Measurements from ENCODE around the gene WBP2.

WBP2 gene

GRCh38 chr17:75834928-75835653 is 20.0 kb downstream of the WBP2 start:
- no peak for DNase-seq
- in situ Hi-C loops (cut with MboI; ENCODE audit: low pct_unique_long_range_greater_than_20kb, low sequenced_read_pairs), result no loop called here

GRCh38 chr17:75834279-75834920 is 20.7 kb downstream of the WBP2 start:
- no peak for DNase-seq
- in situ Hi-C loops (cut with MboI; ENCODE audit: low pct_unique_long_range_greater_than_20kb, low sequenced_read_pairs), result no loop called here

- no peak for DNase-seq
- in situ Hi-C loops (cut with MboI; ENCODE audit: low pct_unique_long_range_greater_than_20kb, low sequenced_read_pairs), result no loop called here
Observed at GRCh38 chr17:75832652-75833400, 22.3 kb downstream of the WBP2 start.

GRCh38 chr17:75832164-75832651 is 22.9 kb downstream of the WBP2 start:
- no peak for DNase-seq
- in situ Hi-C loops (cut with MboI; ENCODE audit: low pct_unique_long_range_greater_than_20kb, low sequenced_read_pairs), result no loop called here

GRCh38 chr17:75831032-75831571 is 24.0 kb downstream of the WBP2 start:
- no peak for DNase-seq
- in situ Hi-C loops (cut with MboI; ENCODE audit: low pct_unique_long_range_greater_than_20kb, low sequenced_read_pairs), result no loop called here

GRCh38 chr17:75830164-75831031 is 24.7 kb downstream of the WBP2 start:
- no peak for DNase-seq
- in situ Hi-C loops (cut with MboI; ENCODE audit: low pct_unique_long_range_greater_than_20kb, low sequenced_read_pairs), result no loop called here

- no peak for DNase-seq
- in situ Hi-C loops (cut with MboI; ENCODE audit: low pct_unique_long_range_greater_than_20kb, low sequenced_read_pairs), result no loop called here
Observed at GRCh38 chr17:75829747-75830146, 25.4 kb downstream of the WBP2 start.

- in situ Hi-C loops (cut with MboI; ENCODE audit: low pct_unique_long_range_greater_than_20kb, low sequenced_read_pairs), result no loop called here
Observed at GRCh38 chr17:75828741-75829140, 26.4 kb downstream of the WBP2 start.

GRCh38 chr17:75828076-75828400 is 27.1 kb downstream of the WBP2 start:
- DNase-seq, result no peak
- in situ Hi-C loops (cut with MboI; ENCODE audit: low pct_unique_long_range_greater_than_20kb, low sequenced_read_pairs), result no loop called here

More at GRCh38 chr17:75828741-75829140, 26.4 kb downstream of the WBP2 start:
- no peak for DNase-seq

- in situ Hi-C loops (cut with MboI; ENCODE audit: low pct_unique_long_range_greater_than_20kb, low sequenced_read_pairs), result no loop called here
- DNase-seq, result peak; percentile 67
Observed at GRCh38 chr17:75827308-75828075, 27.6 kb downstream of the WBP2 start.

- no peak for DNase-seq
- in situ Hi-C loops (cut with MboI; ENCODE audit: low pct_unique_long_range_greater_than_20kb, low sequenced_read_pairs), result no loop called here
Observed at GRCh38 chr17:75826561-75827307, 28.4 kb downstream of the WBP2 start.

GRCh38 chr17:75825748-75826370 is 29.3 kb downstream of the WBP2 start:
- no peak for DNase-seq
- in situ Hi-C loops (cut with MboI; ENCODE audit: low pct_unique_long_range_greater_than_20kb, low sequenced_read_pairs), result no loop called here

- DNase-seq, result no peak
- in situ Hi-C loops (cut with MboI; ENCODE audit: low pct_unique_long_range_greater_than_20kb, low sequenced_read_pairs), result no loop called here
Observed at GRCh38 chr17:75825149-75825552, 30.0 kb downstream of the WBP2 start.

- no peak for DNase-seq
- in situ Hi-C loops (cut with MboI; ENCODE audit: low pct_unique_long_range_greater_than_20kb, low sequenced_read_pairs), result no loop called here
Observed at GRCh38 chr17:75824666-75825065, 30.5 kb downstream of the WBP2 start.

GRCh38 chr17:75824050-75824552 is 31.0 kb downstream of the WBP2 start:
- in situ Hi-C loops (cut with MboI; ENCODE audit: low pct_unique_long_range_greater_than_20kb, low sequenced_read_pairs), result no loop called here
- no peak for DNase-seq

- in situ Hi-C loops (cut with MboI; ENCODE audit: low pct_unique_long_range_greater_than_20kb, low sequenced_read_pairs), result no loop called here
- no peak for DNase-seq
Observed at GRCh38 chr17:75823257-75824041, 31.7 kb downstream of the WBP2 start.

All from KBM-7 (cell line).